ENCODE results near the gene ANKRD42.

The ANKRD42 gene

GRCh38 chr11:83193315-83194280 lies at the start of gene ANKRD42:
ANKRD42 (plus strand) TSS chr11:83193712; CDS start chr11:83194671, 959 bp downstream.
- peak; percentile 74 to 88 for DNase-seq

GRCh38 chr11:83147895-83148294 lies 45.6 kb upstream of the ANKRD42 start:
- no peak for DNase-seq

- no peak for DNase-seq
Observed at GRCh38 chr11:83150450-83150849, 43.1 kb upstream of the ANKRD42 start.

GRCh38 chr11:83151274-83151977 lies 42.1 kb upstream of the ANKRD42 start:
- no peak for DNase-seq

- DNase-seq: no peak
Observed at GRCh38 chr11:83152264-83152663, 41.2 kb upstream of the ANKRD42 start.

GRCh38 chr11:83153764-83154163 lies 39.7 kb upstream of the ANKRD42 start:
- no peak for DNase-seq

- peak; percentile 91 to 100 for DNase-seq
Observed at GRCh38 chr11:83156144-83156995, 37.1 kb upstream of the ANKRD42 start.

GRCh38 chr11:83156996-83157593 lies 36.4 kb upstream of the ANKRD42 start, which contains the start of gene PCF11:
PCF11 (plus strand) TSS chr11:83157131; CDS start chr11:83157440, 309 bp downstream.
- DNase-seq: peak in 1 of 2 donors; percentile 91

GRCh38 chr11:83157594-83158356 lies 35.7 kb upstream of the ANKRD42 start:
- DNase-seq: peak; percentile 18 to 42

- DNase-seq: no peak
Observed at GRCh38 chr11:83158357-83158786, 35.1 kb upstream of the ANKRD42 start.

- DNase-seq: no peak
Observed at GRCh38 chr11:83158965-83159901, 34.3 kb upstream of the ANKRD42 start.

- no peak for DNase-seq
Observed at GRCh38 chr11:83159902-83160865, 33.3 kb upstream of the ANKRD42 start.

GRCh38 chr11:83161610-83162199 lies 31.8 kb upstream of the ANKRD42 start:
- DNase-seq: no peak

GRCh38 chr11:83162377-83162776 lies 31.1 kb upstream of the ANKRD42 start:
- DNase-seq: peak in 1 of 2 donors; percentile 32

GRCh38 chr11:83166193-83166866 lies 27.2 kb upstream of the ANKRD42 start:
- no peak for DNase-seq

- no peak for DNase-seq
Observed at GRCh38 chr11:83168756-83169155, 24.8 kb upstream of the ANKRD42 start.

GRCh38 chr11:83170865-83171264 lies 22.6 kb upstream of the ANKRD42 start:
- DNase-seq: no peak

GRCh38 chr11:83172551-83172950 lies 21.0 kb upstream of the ANKRD42 start:
- DNase-seq: no peak

All from bone marrow (tissue), 2 donors.